HG03439 (cell line): Measurements from ENCODE around the gene HAND1.

Experiments
- ATAC-seq: cut with Tn5 transposase; IDR thresholded peaks from one replicate; pipeline ENCODE4 v1.9.1; 2021; ENCODE audit warnings: mild to moderate bottlenecking, moderate library complexity; ENCODE audit not compliant: unreplicated experiment

HAND1 gene

GRCh38 chr5:154506049-154506715, 28.2 kb upstream of the HAND1 start:
- no peak for ATAC-seq

GRCh38 chr5:154505567-154505966, 27.5 kb upstream of the HAND1 start:
- no peak for ATAC-seq

GRCh38 chr5:154503698-154504039, 25.6 kb upstream of the HAND1 start:
- ATAC-seq, result no peak

- no peak for ATAC-seq
These were observed 24.2 kb upstream of the HAND1 start for GRCh38 chr5:154502180-154502579.

- no peak for ATAC-seq
These were observed 23.5 kb upstream of the HAND1 start for GRCh38 chr5:154501566-154501965.

- no peak for ATAC-seq
These were observed 21.0 kb upstream of the HAND1 start for GRCh38 chr5:154498994-154499393.

GRCh38 chr5:154498591-154498990, 20.6 kb upstream of the HAND1 start:
- ATAC-seq, result no peak

- no peak for ATAC-seq
These were observed 16.0 kb upstream of the HAND1 start for GRCh38 chr5:154494036-154494435.

GRCh38 chr5:154493274-154493673, 15.2 kb upstream of the HAND1 start:
- no peak for ATAC-seq

GRCh38 chr5:154491941-154492340, 13.9 kb upstream of the HAND1 start:
- no peak for ATAC-seq

GRCh38 chr5:154487541-154487940, 9.5 kb upstream of the HAND1 start:
- ATAC-seq, result peak; percentile 100

- ATAC-seq, result no peak
These were observed 8.4 kb upstream of the HAND1 start for GRCh38 chr5:154486427-154486866.

- no peak for ATAC-seq
These were observed 7.9 kb upstream of the HAND1 start for GRCh38 chr5:154485850-154486426.

- no peak for ATAC-seq
These were observed 7.1 kb upstream of the HAND1 start for GRCh38 chr5:154485096-154485491.

- no peak for ATAC-seq
These were observed 6.5 kb upstream of the HAND1 start for GRCh38 chr5:154484393-154485095.

GRCh38 chr5:154483654-154484392, 5.8 kb upstream of the HAND1 start:
- no peak for ATAC-seq

GRCh38 chr5:154482528-154483449, 4.8 kb upstream of the HAND1 start:
- ATAC-seq, result no peak

GRCh38 chr5:154481584-154482381, 3.8 kb upstream of the HAND1 start:
- no peak for ATAC-seq

- ATAC-seq, result no peak
These were observed 2.8 kb upstream of the HAND1 start for GRCh38 chr5:154480847-154481246.
